GM23248 (cell line): ENCODE measurements around the gene EFCAB6.

Experiments
- EZH2 ChIP-seq: fragments of 200-600 bp; sonication (generic); IDR thresholded peaks from 2 replicates; pipeline ENCODE4 v1.6.1; 2018; ENCODE audit warnings: antibody characterized with exemption, mild to moderate bottlenecking; ENCODE audit not compliant: insufficient read depth, poor library complexity, severe bottlenecking
- EZH2phosphoT487 ChIP-seq: fragments of 200-600 bp; sonication (generic); IDR thresholded peaks from 2 replicates; pipeline ENCODE4 v1.6.1; 2018; ENCODE audit warnings: antibody characterized with exemption, moderate library complexity, mild to moderate bottlenecking, low read depth; ENCODE audit not compliant: insufficient read depth

- no peak for TF ChIP-seq EZH2phosphoT487
- TF ChIP-seq EZH2 = no peak
Measured at GRCh38 chr22:43737150-43737828, 74.8 kb downstream of the EFCAB6 start.
